Lung (tissue), 12 donors: ENCODE data around the gene ARHGAP18. TPM values are rescaled to one million over a fixed set of nuclear protein-coding genes. Genes with fewer than 3 reads are reported as not detected.

Experiments used
- ATAC-seq: fragments of 200-7000 bp; cut with Tn5 transposase; one replicate; pipeline ENCODE4 v1.9.1; 2020; ENCODE audit warnings: moderate number of reproducible peaks; ENCODE audit not compliant: insufficient read depth, low FRiP score
- DNase-seq, 3 donors: peaks; one replicate each; pipeline ENCODE4 v3.0.0-alpha.2; 2013 to 2017
- H3K27ac ChIP-seq, 2 donors: one replicate each; pipeline ENCODE4 v1.5.1; 2013; ENCODE audit warnings: mild to moderate bottlenecking in 2 of 2, moderate library complexity in 2 of 2, control low read depth in 1 of 2, inconsistent platforms in 1 of 2, low read depth in 1 of 2, low read length in 1 of 2
- H3K27me3 ChIP-seq, 3 donors: one replicate each; pipeline ENCODE4 v1.5.1; 2013; ENCODE audit warnings: low read length in 2 of 3; ENCODE audit not compliant: control insufficient read depth in 3 of 3, insufficient read depth in 3 of 3
- H3K36me3 ChIP-seq, 4 donors: one replicate each; pipeline ENCODE4 v1.5.1; 2013; ENCODE audit warnings: low read length in 4 of 4, mild to moderate bottlenecking in 1 of 4, moderate library complexity in 1 of 4; ENCODE audit not compliant: control insufficient read depth in 4 of 4, insufficient read depth in 4 of 4
- H3K4me1 ChIP-seq, 5 donors: one replicate each; pipeline ENCODE4 v1.5.1; 2013; ENCODE audit warnings: low read length in 5 of 5, mild to moderate bottlenecking in 2 of 5, moderate library complexity in 1 of 5; ENCODE audit not compliant: control insufficient read depth in 5 of 5, insufficient read depth in 5 of 5
- H3K4me3 ChIP-seq: one replicate; pipeline ENCODE4 v1.5.1; 2013; ENCODE audit warnings: mild to moderate bottlenecking, control low read depth, moderate library complexity
- H3K9ac ChIP-seq, 2 donors: one replicate each; pipeline ENCODE4 v1.5.1; 2013; ENCODE audit warnings: low read length in 2 of 2, control low read depth in 1 of 2; ENCODE audit not compliant: insufficient read depth in 1 of 2
- H3K9me3 ChIP-seq, 4 donors: one replicate each; pipeline ENCODE4 v1.5.1; 2013; ENCODE audit warnings: low read length in 3 of 4, mild to moderate bottlenecking in 1 of 4, moderate library complexity in 1 of 4; ENCODE audit not compliant: control insufficient read depth in 4 of 4, insufficient read depth in 3 of 4
- CTCF ChIP-seq: IDR thresholded peaks from 2 replicates; pipeline ENCODE4 v1.5.1; 2012; ENCODE audit warnings: mild to moderate bottlenecking; ENCODE audit errors: control extremely low read depth, extremely low read depth
- WGBS, 2 donors: extraction: QIAGEN DNeasy Blood & Tissue Kit; methylation state at CpG; one replicate each; pipeline ENCODE4 v1.1.7; 2013; 5-methylcytosine and 5-hydroxymethylcytosine counted together
- polyA plus RNA-seq, 2 donors: library from polyadenylated mRNA; stranded (reverse); fragments of 200-250 nt; gene quantifications; one replicate each; pipeline ENCODE4 v1.2.1, GENCODE V29; 2013
- total RNA-seq, 2 donors: library from RNA; depleted of rRNA in 1 of 2; stranded (reverse); fragments of >200 nt in 1 of 2; gene quantifications; one replicate each; pipeline ENCODE4 v1.2.1, GENCODE V29; 2014 to 2021
- donor health status: control.
- donor health status: control.
- donor health status: Bipolar disorder and iron deficiency.
- donor health status: healthy.
- donor health status: DM: yes; HTN: yes; CAD: no.

ARHGAP18 gene
- total and polyA plus RNA-seq, 4 donors, result 16.4 to 70.7 (median 33.0) TPM

GRCh38 chr6:129733290-129733689 is 23.3 kb upstream of the ARHGAP18 start:
- WGBS, 2 donors, result 73 to 76% methylated on average over 2 of the region's 2 CpGs
- Histone ChIP-seq H3K27ac (no peak overlapping the region), H3K9ac (no peak overlapping the region), H3K4me1 (no peaks in the 10 kb centered on the region), H3K27me3 (no peaks in the 10 kb centered on the region), H3K36me3 (no peaks in the 10 kb centered on the region), H3K4me3 (no peak overlapping the region), H3K9me3 (no peaks in the 10 kb centered on the region)
- TF ChIP-seq CTCF, result no peak
- DNase-seq (no peak), ATAC-seq (no peak)

- no peaks in the 10 kb centered on the region for H3K4me1 ChIP-seq
- no peak overlapping the region for H3K4me3 ChIP-seq
- 90 to 95% methylated on average over 4 of the region's 4 CpGs for WGBS, 2 donors
- H3K27ac ChIP-seq, result no peak overlapping the region
- DNase-seq, result no peak
- H3K9ac ChIP-seq, result no peak overlapping the region
- H3K36me3 ChIP-seq, result no peaks in the 10 kb centered on the region
- no peaks in the 10 kb centered on the region for H3K9me3 ChIP-seq
- ATAC-seq, result no peak
- TF ChIP-seq CTCF, result no peak
- no peaks in the 10 kb centered on the region for H3K27me3 ChIP-seq
Measured at GRCh38 chr6:129732542-129732941, 22.6 kb upstream of the ARHGAP18 start.

DNA sequence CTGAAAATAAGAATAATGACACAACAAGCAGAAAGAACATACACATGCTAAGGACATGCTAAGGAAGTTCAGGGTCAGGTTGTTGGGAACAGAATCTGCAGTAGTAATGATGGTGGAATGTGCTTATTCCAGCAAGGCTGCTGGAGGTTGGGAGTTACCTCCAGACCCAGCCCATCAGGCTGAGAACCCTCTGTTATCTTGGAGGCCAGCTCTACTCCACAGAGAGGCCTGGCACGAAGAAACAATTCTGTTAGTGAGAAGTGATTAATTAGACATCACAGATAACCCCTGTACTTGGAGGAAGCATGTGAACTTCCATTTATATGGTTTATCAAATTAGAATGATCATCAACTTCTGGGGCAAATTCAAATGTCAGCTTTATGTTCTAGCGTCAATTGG is 22.1 kb upstream of the ARHGAP18 start:
- H3K27me3 ChIP-seq, result no peaks in the 10 kb centered on the region
- ATAC-seq, result no peak
- WGBS, 2 donors, result 55 to 83% methylated on average over 2 of the region's 2 CpGs
- no peak for DNase-seq
- H3K27ac ChIP-seq, result no peak overlapping the region
- H3K9me3 ChIP-seq, result no peaks in the 10 kb centered on the region
- H3K36me3 ChIP-seq, result no peaks in the 10 kb centered on the region
- H3K9ac ChIP-seq, result no peak overlapping the region
- H3K4me3 ChIP-seq, result no peak overlapping the region
- no peak for TF ChIP-seq CTCF
- no peaks in the 10 kb centered on the region for H3K4me1 ChIP-seq

DNA sequence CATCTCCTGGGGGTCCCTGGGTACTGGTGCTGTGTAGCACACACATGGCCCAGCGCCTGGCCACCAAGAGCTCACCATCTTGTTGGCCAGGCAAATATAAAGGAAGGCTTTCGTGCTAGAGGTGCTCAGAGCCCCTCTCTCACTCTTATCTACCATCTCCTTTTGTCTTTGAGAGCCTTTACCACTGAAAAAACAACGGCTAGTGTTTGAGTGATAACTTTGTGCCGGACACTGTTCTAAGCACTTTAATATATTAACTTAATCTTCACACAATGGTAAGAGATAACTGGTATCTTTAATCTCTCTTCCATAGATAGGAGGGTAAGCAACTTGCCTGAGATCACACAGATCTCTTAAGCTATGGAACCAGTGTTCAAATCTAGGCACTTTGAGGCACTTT is 21.5 kb upstream of the ARHGAP18 start:
- ATAC-seq (no peak), DNase-seq (no peak)
- H3K27ac ChIP-seq, result no peak overlapping the region
- no peak overlapping the region for H3K4me3 ChIP-seq
- TF ChIP-seq CTCF, result no peak
- H3K4me1 ChIP-seq, result no peaks in the 10 kb centered on the region
- H3K36me3 ChIP-seq, result no peaks in the 10 kb centered on the region
- no peaks in the 10 kb centered on the region for H3K9me3 ChIP-seq
- 70 to 82% methylated on average over 4 of the region's 4 CpGs for WGBS, 2 donors
- H3K27me3 ChIP-seq, result no peaks in the 10 kb centered on the region
- no peak overlapping the region for H3K9ac ChIP-seq
